Stimulated activated memory B cell treated with anti-CD40 and anti-IgM and Interleukin-4, amounts not matched to agents 10 μg/mL and 1 μg/mL and 100 μg/mL, for 72 hours (primary cell): Measurements from ENCODE around the gene UGT1A6.
"Not testable (repeated sequence)": the region's sequence is repeated elsewhere in the genome, so short reads cannot be mapped to it uniquely, and the experiment has no call there.

Experiments used
- ATAC-seq: fragments of 150-1000 bp; cut with Tn5 transposase; 2 replicates; pipeline ENCODE4 v1.10.0; 2021
- H3K27ac Mint-ChIP-seq: one replicate; pipeline ENCODE4 v1.8.0; 2022; ENCODE audit warnings: mild to moderate bottlenecking, mixed read lengths
- H3K27me3 Mint-ChIP-seq: one replicate; pipeline ENCODE4 v1.8.0; 2022; ENCODE audit warnings: mixed read lengths
- H3K36me3 Mint-ChIP-seq: one replicate; pipeline ENCODE4 v1.8.0; 2022; ENCODE audit warnings: mixed read lengths
- H3K4me1 Mint-ChIP-seq: one replicate; pipeline ENCODE4 v1.8.0; 2022; ENCODE audit warnings: mixed read lengths
- H3K4me3 Mint-ChIP-seq: one replicate; pipeline ENCODE4 v1.8.0; 2022; ENCODE audit warnings: mild to moderate bottlenecking, moderate library complexity, mixed read lengths
- H3K9me3 Mint-ChIP-seq: one replicate; pipeline ENCODE4 v1.8.0; 2022; ENCODE audit warnings: mixed read lengths

UGT1A6 gene

DNA sequence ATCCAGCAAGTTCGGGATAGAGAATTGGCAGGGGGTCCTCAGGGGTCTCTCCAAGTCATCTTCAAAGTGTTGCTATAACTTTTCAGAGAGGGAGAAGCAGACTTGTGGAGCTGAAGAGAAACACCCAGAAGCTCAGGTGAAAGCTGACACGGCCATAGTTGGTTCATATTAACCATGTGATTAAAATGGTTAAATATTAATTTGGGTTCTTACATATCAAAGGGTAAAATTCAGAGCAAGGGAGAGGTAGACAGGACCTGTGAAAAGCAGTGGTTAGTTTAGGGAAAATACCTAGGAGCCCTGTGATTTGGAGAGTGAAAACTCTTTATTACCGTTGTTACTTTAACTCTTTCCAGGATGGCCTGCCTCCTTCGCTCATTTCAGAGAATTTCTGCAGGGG is at the start of gene UGT1A6:
TSS of gene UGT1A6 (plus strand) at position 243 of the 400 bp plus-strand sequence. CDS start at position 358, 115 bp downstream.
- Mint-ChIP-seq H3K4me3 (no peak within 1 kb of the TSS), H3K4me1 (peaks cover 12% of the 10 kb centered on the region), H3K27me3 (peaks cover 8% of the 10 kb centered on the region), H3K9me3 (no peaks in the 10 kb centered on the region), H3K36me3 (no peaks in the 10 kb centered on the region), H3K27ac (no peak within 1 kb of the TSS)
- ATAC-seq, result no peak

DNA sequence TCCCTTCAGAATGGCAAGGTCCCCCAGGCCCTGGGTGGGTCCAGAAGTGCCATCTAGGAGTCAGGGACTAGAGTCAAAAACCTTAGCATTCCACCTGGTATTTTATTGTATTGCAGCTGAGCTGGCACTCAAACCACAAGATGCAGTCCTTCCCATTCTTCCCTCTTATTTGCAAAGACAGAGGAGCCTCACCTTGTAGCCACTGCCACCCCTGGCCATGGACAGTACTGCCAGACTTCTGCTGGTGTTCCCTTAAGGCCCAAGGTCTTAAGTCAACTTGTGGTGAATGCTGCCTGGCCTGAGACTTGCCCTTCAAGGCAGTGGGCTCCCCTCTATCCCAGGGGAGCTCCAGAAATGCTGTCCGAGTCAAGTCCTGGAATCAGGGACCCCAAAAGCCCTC is 49.6 kb upstream of the UGT1A6 start:
- peaks cover 19% of the 10 kb centered on the region for H3K27me3 Mint-ChIP-seq
- peaks cover 6% of the 10 kb centered on the region for H3K4me1 Mint-ChIP-seq
- peaks cover 16% of the 10 kb centered on the region for H3K9me3 Mint-ChIP-seq
- no peak overlapping the region for H3K27ac Mint-ChIP-seq
- ATAC-seq, result no peak
- peaks cover 8% of the 10 kb centered on the region for H3K36me3 Mint-ChIP-seq
- no peak overlapping the region for H3K4me3 Mint-ChIP-seq

DNA sequence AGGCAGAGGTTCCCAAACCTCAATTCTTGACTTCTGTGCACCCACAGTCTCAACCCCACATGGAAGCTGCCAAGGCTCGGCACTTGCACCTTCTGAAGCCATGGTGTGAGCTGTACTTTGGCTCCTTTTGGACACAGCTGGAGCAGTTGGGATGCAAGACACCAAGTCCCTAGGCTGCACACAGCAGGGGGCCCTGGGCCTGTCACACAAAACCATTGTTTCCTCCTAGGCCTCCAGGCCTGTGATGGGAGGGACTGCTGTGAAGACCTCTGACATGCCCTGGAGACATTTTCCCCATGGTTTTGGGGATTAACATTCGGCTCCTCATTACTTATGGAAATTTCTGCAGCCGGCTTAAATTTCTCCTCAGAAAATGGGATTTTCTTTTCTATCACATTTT is 46.7 kb upstream of the UGT1A6 start:
- H3K36me3 Mint-ChIP-seq, ATAC-seq, H3K4me3 Mint-ChIP-seq, H3K27ac Mint-ChIP-seq, H3K4me1 Mint-ChIP-seq: not testable (repeated sequence)
- Mint-ChIP-seq H3K27me3 (peaks cover 19% of the 10 kb centered on the region), H3K9me3 (peaks cover 16% of the 10 kb centered on the region)

DNA sequence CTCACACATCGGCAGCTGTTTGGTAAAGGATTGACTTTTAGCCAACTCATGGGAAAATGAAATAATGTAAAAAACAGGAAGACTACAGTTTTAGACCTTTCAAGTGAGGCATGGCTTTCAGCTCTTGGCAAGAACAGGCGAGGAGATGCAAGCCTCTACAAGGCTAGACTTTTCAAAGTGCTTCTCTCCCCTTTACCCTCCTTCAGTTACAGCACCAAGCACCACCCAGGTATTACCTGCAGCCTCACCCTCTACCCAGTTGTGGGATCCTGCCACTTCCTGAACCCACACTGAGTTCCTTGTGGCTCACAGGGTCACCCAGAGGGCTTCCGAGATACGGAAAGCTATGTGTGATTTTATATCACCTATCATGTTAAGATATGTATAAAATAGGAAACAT is 41.7 kb upstream of the UGT1A6 start:
- Mint-ChIP-seq H3K4me1 (no peaks in the 10 kb centered on the region), H3K27me3 (peaks cover 35% of the 10 kb centered on the region), H3K36me3 (peaks cover 8% of the 10 kb centered on the region), H3K9me3 (peaks cover 6% of the 10 kb centered on the region), H3K4me3 (no peak overlapping the region), H3K27ac (no peak overlapping the region)
- no peak for ATAC-seq

DNA sequence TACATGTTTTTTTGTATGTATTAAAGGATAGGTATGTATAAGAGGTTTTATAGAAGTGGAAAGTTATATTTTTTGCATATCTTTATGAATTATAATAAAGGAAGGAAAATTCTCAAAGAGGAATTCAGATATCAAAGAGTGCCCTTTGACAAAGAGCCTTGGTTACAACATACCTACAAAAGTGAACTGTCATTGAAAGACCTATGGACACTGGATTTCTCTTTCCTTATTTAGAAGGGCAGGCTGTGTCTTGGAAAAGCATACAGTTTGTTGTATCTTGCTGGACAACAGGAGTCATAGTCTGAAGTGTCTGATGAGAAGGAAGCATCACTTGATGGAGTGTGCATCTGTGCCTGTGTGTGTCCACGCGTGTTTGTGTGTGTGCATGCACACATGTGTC is 41.3 kb upstream of the UGT1A6 start:
- Mint-ChIP-seq H3K9me3 (peaks cover 4% of the 10 kb centered on the region), H3K27me3 (peaks cover 33% of the 10 kb centered on the region)

DNA sequence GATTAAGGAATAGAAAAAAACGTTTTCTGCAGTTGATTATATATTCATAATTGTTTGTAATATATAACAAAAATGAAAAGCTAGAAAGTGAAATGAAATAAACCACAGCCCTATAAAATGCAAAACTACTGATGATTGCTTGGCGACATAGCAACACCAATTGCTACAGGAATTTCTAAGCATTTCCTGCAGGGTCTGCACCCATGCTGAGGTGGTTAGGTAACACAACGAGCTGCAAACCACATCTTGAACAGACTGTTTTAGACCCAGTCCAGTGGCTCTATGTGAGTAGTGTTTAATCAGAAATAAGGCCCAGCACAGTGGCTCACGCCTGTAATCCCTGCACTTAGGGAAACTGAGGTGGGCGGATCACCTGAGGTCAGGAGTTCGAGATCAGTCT is 38.2 kb upstream of the UGT1A6 start:
- Mint-ChIP-seq H3K9me3 (no peaks in the 10 kb centered on the region), H3K4me3 (no peak overlapping the region), H3K27me3 (peaks cover 34% of the 10 kb centered on the region)

More for the DNA sequence above, 41.3 kb upstream of the UGT1A6 start:
- Mint-ChIP-seq H3K4me1 (no peaks in the 10 kb centered on the region), H3K4me3 (no peak overlapping the region), H3K27ac (no peak overlapping the region), H3K36me3 (peaks cover 5% of the 10 kb centered on the region)
- ATAC-seq, result no peak

DNA sequence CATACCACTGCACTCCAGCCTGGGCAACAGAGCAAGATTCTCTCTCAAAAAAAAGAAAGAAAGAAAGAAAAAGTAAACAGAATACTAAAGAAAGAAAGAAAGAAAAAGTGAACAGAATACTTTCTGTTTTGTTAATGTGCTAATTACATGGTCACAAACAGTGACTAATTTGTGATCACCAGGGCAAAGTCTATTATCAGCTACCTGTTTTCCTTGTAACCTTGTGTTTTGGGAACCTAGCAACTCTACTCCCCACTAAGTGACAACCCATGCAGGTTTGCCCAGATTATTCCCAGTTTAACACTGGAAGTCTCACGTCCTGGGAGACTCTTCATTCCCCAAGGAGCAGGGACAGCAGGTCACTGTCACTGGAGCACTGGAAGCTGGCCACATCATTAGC is 37.6 kb upstream of the UGT1A6 start:
- Mint-ChIP-seq H3K4me1 (no peaks in the 10 kb centered on the region), H3K27me3 (peaks cover 34% of the 10 kb centered on the region), H3K27ac (no peak overlapping the region), H3K4me3 (no peak overlapping the region), H3K9me3 (no peaks in the 10 kb centered on the region), H3K36me3 (no peaks in the 10 kb centered on the region)
- no peak for ATAC-seq

More for the DNA sequence above, 38.2 kb upstream of the UGT1A6 start:
- no peaks in the 10 kb centered on the region for H3K4me1 Mint-ChIP-seq
- no peak for ATAC-seq
- H3K36me3 Mint-ChIP-seq, result no peaks in the 10 kb centered on the region
- H3K27ac Mint-ChIP-seq, result no peak overlapping the region

DNA sequence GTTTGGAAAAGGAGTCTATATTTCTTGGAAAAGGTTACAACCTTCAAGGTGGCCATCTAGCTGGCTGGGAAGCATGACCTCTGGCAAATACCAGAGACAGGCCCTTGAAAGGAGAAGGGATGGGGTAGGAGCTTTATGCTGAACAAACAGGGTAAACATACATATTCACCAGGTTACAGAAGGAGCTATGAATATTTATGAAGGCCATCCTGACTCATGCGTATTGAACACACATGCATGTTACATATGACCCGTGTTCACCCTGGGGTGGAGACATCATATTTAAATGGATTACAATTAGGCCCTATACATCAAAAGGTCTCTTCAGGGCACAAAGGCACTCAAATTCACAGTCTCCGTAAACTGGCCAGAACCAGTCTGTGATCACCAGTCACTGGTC is 36.7 kb upstream of the UGT1A6 start:
- H3K27me3 Mint-ChIP-seq, result peaks cover 34% of the 10 kb centered on the region
- H3K27ac Mint-ChIP-seq, result not testable (repeated sequence)

DNA sequence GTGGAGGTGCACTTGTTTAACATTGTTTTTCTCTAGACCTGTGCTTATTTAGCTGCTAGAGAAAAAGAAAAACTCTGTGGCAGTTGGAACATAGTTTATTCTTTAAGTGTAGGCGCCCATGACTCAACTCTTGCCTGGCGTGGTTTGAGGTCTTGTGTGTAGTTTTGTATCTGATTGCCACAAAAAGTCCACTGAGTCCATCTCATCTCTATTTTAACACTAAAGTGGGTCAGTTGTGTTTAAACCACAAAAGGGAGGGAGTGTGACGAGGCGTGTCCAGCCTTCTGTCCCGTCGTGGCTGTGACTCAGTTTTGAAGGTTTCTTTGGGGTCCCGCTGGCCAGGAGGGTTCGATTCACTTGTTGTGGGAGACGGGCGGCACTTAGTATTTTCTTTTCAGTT is 36.2 kb upstream of the UGT1A6 start:
- Mint-ChIP-seq H3K27ac (no peak overlapping the region), H3K4me3 (no peak overlapping the region), H3K27me3 (peaks cover 39% of the 10 kb centered on the region), H3K36me3 (no peaks in the 10 kb centered on the region), H3K9me3 (no peaks in the 10 kb centered on the region), H3K4me1 (no peaks in the 10 kb centered on the region)
- no peak for ATAC-seq

More for the DNA sequence above, 36.7 kb upstream of the UGT1A6 start:
- not testable (repeated sequence) for H3K36me3 Mint-ChIP-seq, H3K9me3 Mint-ChIP-seq, H3K4me1 Mint-ChIP-seq, ATAC-seq, H3K4me3 Mint-ChIP-seq

DNA sequence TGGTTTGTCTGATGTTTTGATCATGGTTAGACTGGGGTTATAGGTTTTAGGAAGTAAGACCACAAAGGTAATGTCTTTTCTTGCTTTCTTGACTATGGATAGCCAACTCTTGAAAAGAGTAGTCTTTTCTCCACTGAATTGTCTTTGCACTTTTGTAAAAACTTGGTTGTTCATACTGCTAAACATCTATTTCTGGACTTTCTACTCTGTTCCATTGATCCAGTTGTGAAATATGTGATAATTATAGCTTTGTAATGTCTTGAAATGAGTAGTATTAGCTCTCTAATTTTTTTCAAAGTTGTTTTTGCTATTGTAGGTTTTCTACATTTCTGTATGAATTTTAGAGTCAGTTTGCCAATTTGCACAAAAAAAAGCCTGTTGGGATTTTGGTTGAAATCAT is 34.1 kb upstream of the UGT1A6 start:
- ATAC-seq, result no peak
- Mint-ChIP-seq H3K4me3 (no peak overlapping the region), H3K4me1 (no peaks in the 10 kb centered on the region), H3K27me3 (peaks cover 35% of the 10 kb centered on the region), H3K36me3 (no peaks in the 10 kb centered on the region), H3K27ac (no peak overlapping the region), H3K9me3 (no peaks in the 10 kb centered on the region)

DNA sequence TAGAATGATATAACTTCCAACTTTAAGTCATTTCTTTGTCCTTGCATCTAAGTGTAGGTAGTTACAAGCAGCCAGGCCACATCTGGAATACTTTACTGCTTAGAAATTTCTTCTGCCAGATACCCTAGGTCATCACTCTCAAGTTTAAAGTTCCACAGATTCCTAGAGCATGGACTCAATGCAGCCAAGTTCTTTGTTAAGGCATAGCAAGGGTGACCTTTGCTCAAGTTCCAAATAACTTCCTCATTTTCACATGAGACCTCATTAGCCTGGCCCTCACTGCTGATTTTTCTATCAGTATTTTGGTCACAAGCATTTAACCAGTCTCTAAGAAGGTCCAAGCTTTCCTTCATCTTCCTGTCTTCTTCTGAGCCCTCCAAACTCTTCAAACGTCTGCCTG is 28.8 kb upstream of the UGT1A6 start:
- no peak overlapping the region for H3K4me3 Mint-ChIP-seq
- ATAC-seq, result no peak
- no peaks in the 10 kb centered on the region for H3K36me3 Mint-ChIP-seq
- H3K27me3 Mint-ChIP-seq, result peaks cover 19% of the 10 kb centered on the region
- H3K9me3 Mint-ChIP-seq, result no peaks in the 10 kb centered on the region
- no peak overlapping the region for H3K27ac Mint-ChIP-seq
- H3K4me1 Mint-ChIP-seq, result no peaks in the 10 kb centered on the region

DNA sequence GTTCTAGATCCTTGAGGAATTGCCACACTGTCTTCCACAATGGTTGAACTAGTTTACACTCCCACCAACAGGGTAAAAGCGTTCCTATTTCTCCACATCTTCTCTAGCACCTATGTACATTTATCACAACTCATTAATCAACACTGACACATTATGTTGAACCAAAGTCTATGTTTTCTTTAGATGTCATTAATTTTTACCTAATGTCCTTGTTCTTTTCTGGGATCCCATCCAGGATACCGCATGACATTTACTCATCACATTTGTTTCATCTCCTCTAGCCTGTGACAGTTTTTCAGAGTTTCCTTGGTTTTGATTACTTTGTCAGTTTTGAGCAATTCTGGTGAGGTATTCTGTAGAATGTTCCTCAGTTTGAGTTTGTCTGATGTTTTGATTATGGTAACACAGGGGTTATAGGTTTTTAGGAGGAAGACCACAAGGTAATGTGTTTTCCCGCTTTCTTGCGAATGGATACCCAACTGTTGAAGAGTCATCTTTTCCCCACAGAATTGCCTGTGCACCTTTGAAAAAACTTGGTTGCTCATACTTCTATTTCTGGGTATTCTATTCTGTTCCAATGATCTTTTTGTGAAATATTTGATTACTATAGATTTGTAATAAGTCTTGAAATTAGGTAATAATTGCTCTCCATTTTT is 24.0 kb upstream of the UGT1A6 start:
- H3K4me1 Mint-ChIP-seq, result no peaks in the 10 kb centered on the region
- H3K36me3 Mint-ChIP-seq, result no peaks in the 10 kb centered on the region
- no peak for ATAC-seq
- no peaks in the 10 kb centered on the region for H3K27me3 Mint-ChIP-seq
- no peak overlapping the region for H3K27ac Mint-ChIP-seq
- no peak overlapping the region for H3K4me3 Mint-ChIP-seq
- H3K9me3 Mint-ChIP-seq, result no peaks in the 10 kb centered on the region

DNA sequence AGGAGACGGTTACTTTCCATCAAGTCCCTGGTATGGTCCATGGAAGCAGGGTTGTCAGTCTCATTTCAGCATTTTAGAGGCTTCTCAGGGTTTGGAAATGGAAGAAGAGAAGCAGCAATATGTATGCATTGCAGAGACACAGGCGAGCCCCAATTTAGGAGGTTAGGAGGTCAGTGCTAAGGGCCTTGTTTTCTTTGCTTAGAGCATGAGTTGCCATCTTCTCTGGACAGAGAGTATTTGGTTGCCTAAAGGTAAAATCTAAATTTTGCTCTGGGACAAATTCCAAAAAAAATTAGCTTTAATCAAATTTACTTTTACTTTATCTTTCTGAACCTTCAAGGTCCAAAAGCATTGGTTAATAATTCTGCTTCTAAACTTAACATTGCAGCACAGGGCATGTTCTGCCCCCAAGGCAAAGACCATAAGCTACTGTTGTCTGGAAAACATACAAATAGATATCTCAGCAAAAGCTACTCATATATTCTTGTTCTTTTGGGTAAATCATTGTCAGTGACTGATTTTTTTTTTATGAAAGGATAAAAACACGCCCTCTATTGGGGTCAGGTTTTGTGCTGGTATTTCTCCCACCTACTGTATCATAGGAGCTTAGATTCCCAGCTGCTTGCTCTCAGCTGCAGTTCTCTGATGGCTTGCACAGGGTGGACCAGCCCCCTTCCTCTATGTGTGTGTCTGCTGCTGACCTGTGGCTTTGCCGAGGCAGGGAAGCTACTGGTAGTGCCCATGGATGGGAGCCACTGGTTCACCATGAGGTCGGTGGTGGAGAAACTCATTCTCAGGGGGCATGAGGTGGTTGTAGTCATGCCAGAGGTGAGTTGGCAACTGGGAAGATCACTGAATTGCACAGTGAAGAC is 21.2 kb upstream of the UGT1A6 start, which contains the start of gene UGT1A9:
TSS of gene UGT1A9 (plus strand) at position 609 of the 872 bp plus-strand sequence. CDS start at position 646, 37 bp downstream.
- Mint-ChIP-seq H3K36me3 (no peaks in the 10 kb centered on the region), H3K27me3 (no peaks in the 10 kb centered on the region), H3K4me1 (no peaks in the 10 kb centered on the region), H3K9me3 (no peaks in the 10 kb centered on the region), H3K27ac (no peak within 1 kb of the TSS), H3K4me3 (no peak within 1 kb of the TSS)
- ATAC-seq, result no peak

DNA sequence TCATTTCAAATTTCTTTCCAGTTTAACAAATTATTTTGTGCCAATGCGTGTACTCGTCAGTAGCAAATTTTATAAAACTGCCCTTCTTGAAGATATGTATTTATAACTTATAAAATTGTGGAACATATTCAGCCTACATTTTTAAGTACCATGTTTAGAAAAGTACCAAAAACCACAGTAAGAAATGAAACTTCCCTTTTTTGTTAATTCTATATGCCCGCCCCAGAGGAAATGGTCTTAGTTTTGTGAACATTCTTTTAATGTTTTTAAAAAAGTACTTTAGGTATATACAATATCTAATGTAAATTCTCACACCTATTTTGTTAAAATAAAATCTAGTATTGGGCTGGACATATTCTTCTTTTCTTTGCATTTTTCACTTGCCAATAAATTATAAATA is 19.8 kb upstream of the UGT1A6 start:
- H3K4me1 Mint-ChIP-seq, result no peaks in the 10 kb centered on the region
- H3K9me3 Mint-ChIP-seq, result no peaks in the 10 kb centered on the region
- no peak overlapping the region for H3K27ac Mint-ChIP-seq
- H3K4me3 Mint-ChIP-seq, result no peak overlapping the region
- no peak for ATAC-seq
- H3K27me3 Mint-ChIP-seq, result no peaks in the 10 kb centered on the region
- H3K36me3 Mint-ChIP-seq, result no peaks in the 10 kb centered on the region

DNA sequence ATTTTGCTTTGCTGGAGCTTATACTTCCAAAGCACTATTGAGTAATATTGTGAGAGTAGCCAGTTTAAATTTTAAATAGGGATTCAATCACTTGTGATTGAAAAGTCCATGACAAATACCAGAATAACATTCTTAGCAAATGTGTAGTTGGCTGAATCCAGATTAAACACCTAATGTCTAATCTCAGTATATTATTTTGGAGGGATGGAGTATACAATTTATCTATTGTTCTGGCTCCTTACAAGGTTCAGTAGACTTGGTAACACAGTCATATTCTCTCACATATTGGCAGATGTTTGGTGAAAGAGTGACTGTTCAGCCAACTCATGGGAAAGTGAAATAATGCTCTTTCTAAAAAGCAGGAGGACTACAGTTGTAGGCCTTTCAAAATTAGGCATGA is 18.8 kb upstream of the UGT1A6 start:
- no peaks in the 10 kb centered on the region for H3K36me3 Mint-ChIP-seq
- no peaks in the 10 kb centered on the region for H3K9me3 Mint-ChIP-seq
- no peak for ATAC-seq
- H3K4me3 Mint-ChIP-seq, result no peak overlapping the region
- no peaks in the 10 kb centered on the region for H3K4me1 Mint-ChIP-seq
- peaks cover 5% of the 10 kb centered on the region for H3K27me3 Mint-ChIP-seq
- H3K27ac Mint-ChIP-seq, result no peak overlapping the region

DNA sequence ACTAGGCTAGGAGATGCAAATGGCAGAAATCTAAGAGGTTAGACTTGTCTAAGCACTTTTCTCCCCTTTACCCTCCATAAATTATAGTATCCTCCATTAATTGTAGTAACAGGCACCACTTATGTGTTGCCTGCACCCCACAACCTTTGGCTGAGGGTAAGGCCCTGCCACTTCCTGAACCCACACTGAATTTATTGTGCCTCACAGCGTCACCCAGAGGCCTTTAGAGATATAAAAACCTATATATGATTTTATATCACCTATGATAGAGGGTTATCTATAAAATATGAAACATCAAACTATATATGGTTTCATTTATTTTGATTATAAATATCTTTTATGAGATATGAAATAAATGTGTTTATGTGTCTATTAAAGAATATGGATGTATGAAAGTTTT is 18.4 kb upstream of the UGT1A6 start:
- Mint-ChIP-seq H3K27ac (no peak overlapping the region), H3K27me3 (peaks cover 9% of the 10 kb centered on the region), H3K9me3 (no peaks in the 10 kb centered on the region), H3K36me3 (no peaks in the 10 kb centered on the region), H3K4me3 (no peak overlapping the region), H3K4me1 (no peaks in the 10 kb centered on the region)
- ATAC-seq, result no peak
